SIG-M5 (cell line): Measurements from ENCODE around the gene LMF1.

ENCODE experiments used
- DNase-seq: peaks from one replicate; lab custom pipeline; 2025; lab: John Stamatoyannopoulos, UW

The LMF1 gene

GRCh38 chr16:984736-985636 lies 14.2 kb upstream of the LMF1 start:
- DNase-seq: no peak

- DNase-seq: no peak
Observed at GRCh38 chr16:984121-984694, 13.4 kb upstream of the LMF1 start.

- no peak for DNase-seq
Observed at GRCh38 chr16:983044-984030, 12.6 kb upstream of the LMF1 start.

- DNase-seq: no peak
Observed at GRCh38 chr16:982145-983043, 11.6 kb upstream of the LMF1 start.

GRCh38 chr16:981695-982144 lies 10.9 kb upstream of the LMF1 start, which contains the start of gene SOX8:
Gene SOX8 (plus strand): TSS chr16:981770. CDS start chr16:981923, 153 bp downstream.
- DNase-seq: no peak

GRCh38 chr16:980595-980854 lies 9.7 kb upstream of the LMF1 start:
- no peak for DNase-seq

- DNase-seq: no peak
Observed at GRCh38 chr16:979859-980594, 9.2 kb upstream of the LMF1 start.

- DNase-seq: no peak
Observed at GRCh38 chr16:979147-979546, 8.4 kb upstream of the LMF1 start.

- DNase-seq: no peak
Observed at GRCh38 chr16:978403-978802, 7.6 kb upstream of the LMF1 start.

- DNase-seq: no peak
Observed at GRCh38 chr16:977896-978295, 7.1 kb upstream of the LMF1 start.

GRCh38 chr16:977081-977701 lies 6.4 kb upstream of the LMF1 start:
- DNase-seq: no peak

GRCh38 chr16:976389-976931 lies 5.7 kb upstream of the LMF1 start:
- DNase-seq: no peak

- DNase-seq: no peak
Observed at GRCh38 chr16:975291-975690, 4.5 kb upstream of the LMF1 start.

GRCh38 chr16:974611-975261 lies 4.0 kb upstream of the LMF1 start:
- DNase-seq: no peak

GRCh38 chr16:974001-974601 lies 3.3 kb upstream of the LMF1 start:
- DNase-seq: no peak

GRCh38 chr16:973366-973765 lies 2.6 kb upstream of the LMF1 start:
- no peak for DNase-seq

GRCh38 chr16:972316-973002 lies 1.7 kb upstream of the LMF1 start:
- DNase-seq: no peak

- DNase-seq: no peak
Observed at GRCh38 chr16:971981-972315, 1.2 kb upstream of the LMF1 start.

- no peak for DNase-seq
Observed at GRCh38 chr16:971582-971905, 760 bp upstream of the LMF1 start.
